ENCODE data around the gene CPNE5. TPM values are rescaled to one million over a fixed set of nuclear protein-coding genes. Genes with fewer than 3 reads are reported as not detected.
"Not testable (repeated sequence)": the region's sequence is repeated elsewhere in the genome, so short reads cannot be mapped to it uniquely, and the experiment has no call there.

CPNE5 gene
- total RNA-seq, 1 donor from 2014 or later, result 2.3 TPM

- no peak overlapping the region for H3K27ac ChIP-seq
- intact Hi-C loops (cut with DNase I), result no loop called here
- H3K27me3 ChIP-seq, result no peaks in the 10 kb centered on the region
- H3K36me3 ChIP-seq, result no peaks in the 10 kb centered on the region
- H3K9me3 ChIP-seq, result no peaks in the 10 kb centered on the region
- no peak for TF ChIP-seq CTCF (IDR thresholded peaks at IDR 0.05)
- H3K4me1 ChIP-seq, result no peaks in the 10 kb centered on the region
- no peak for DNase-seq
- no peak overlapping the region for H3K4me3 ChIP-seq
- ATAC-seq, result no peak
Measured at GRCh38 chr6:36813526-36813925, 25.7 kb downstream of the CPNE5 start.

GRCh38 chr6:36813047-36813446 is 26.2 kb downstream of the CPNE5 start:
- intact Hi-C loops (cut with DNase I); ATAC-seq; H3K27me3 ChIP-seq; H3K4me3 ChIP-seq; DNase-seq; H3K27ac ChIP-seq; H3K9me3 ChIP-seq; H3K4me1 ChIP-seq; H3K36me3 ChIP-seq: not testable (repeated sequence)

- Histone ChIP-seq H3K4me1 (no peaks in the 10 kb centered on the region), H3K4me3 (no peak overlapping the region), H3K27me3 (no peaks in the 10 kb centered on the region), H3K9me3 (no peaks in the 10 kb centered on the region), H3K27ac (no peak overlapping the region), H3K36me3 (no peaks in the 10 kb centered on the region)
- intact Hi-C loops (cut with DNase I), result no loop called here
- DNase-seq (no peak), ATAC-seq (no peak)
- no peak for TF ChIP-seq CTCF (IDR thresholded peaks at IDR 0.05)
Measured at GRCh38 chr6:36809941-36810803, 29.1 kb downstream of the CPNE5 start.

- Histone ChIP-seq H3K36me3 (no peaks in the 10 kb centered on the region), H3K27ac (no peak overlapping the region), H3K27me3 (no peaks in the 10 kb centered on the region), H3K9me3 (no peaks in the 10 kb centered on the region), H3K4me3 (no peak overlapping the region), H3K4me1 (no peaks in the 10 kb centered on the region)
- TF ChIP-seq CTCF (IDR thresholded peaks at IDR 0.05), result no peak
- no peak for DNase-seq
- intact Hi-C loops (cut with DNase I), result no loop called here
- no peak for ATAC-seq
Measured at GRCh38 chr6:36809156-36809555, 30.1 kb downstream of the CPNE5 start.

GRCh38 chr6:36808634-36809033 is 30.6 kb downstream of the CPNE5 start:
- Histone ChIP-seq H3K27me3 (no peaks in the 10 kb centered on the region), H3K9me3 (no peaks in the 10 kb centered on the region), H3K36me3 (no peaks in the 10 kb centered on the region), H3K27ac (no peak overlapping the region), H3K4me3 (no peak overlapping the region), H3K4me1 (no peaks in the 10 kb centered on the region)
- no peak for ATAC-seq
- no peak for DNase-seq
- intact Hi-C loops (cut with DNase I), result no loop called here
- TF ChIP-seq CTCF (IDR thresholded peaks at IDR 0.05), result no peak

GRCh38 chr6:36807750-36808149 is 31.5 kb downstream of the CPNE5 start:
- Histone ChIP-seq H3K4me1 (no peaks in the 10 kb centered on the region), H3K36me3 (no peaks in the 10 kb centered on the region), H3K27ac (no peak overlapping the region), H3K9me3 (no peaks in the 10 kb centered on the region), H3K27me3 (no peaks in the 10 kb centered on the region), H3K4me3 (no peak overlapping the region)
- DNase-seq, result no peak
- TF ChIP-seq CTCF (IDR thresholded peaks at IDR 0.05), result no peak
- intact Hi-C loops (cut with DNase I), result no loop called here
- ATAC-seq, result no peak
